Measurements from ENCODE around the gene CCDC38. TPM values are rescaled to one million over a fixed set of nuclear protein-coding genes. Genes with fewer than 3 reads are reported as not detected.

The CCDC38 gene
- total and polyA plus RNA-seq, 10 of the 15 experiments (the other 5 are each of a cell fraction or from before 2014, with no cell fraction given) = 0.04 to 0.05 TPM; not detected in 8

DNA sequence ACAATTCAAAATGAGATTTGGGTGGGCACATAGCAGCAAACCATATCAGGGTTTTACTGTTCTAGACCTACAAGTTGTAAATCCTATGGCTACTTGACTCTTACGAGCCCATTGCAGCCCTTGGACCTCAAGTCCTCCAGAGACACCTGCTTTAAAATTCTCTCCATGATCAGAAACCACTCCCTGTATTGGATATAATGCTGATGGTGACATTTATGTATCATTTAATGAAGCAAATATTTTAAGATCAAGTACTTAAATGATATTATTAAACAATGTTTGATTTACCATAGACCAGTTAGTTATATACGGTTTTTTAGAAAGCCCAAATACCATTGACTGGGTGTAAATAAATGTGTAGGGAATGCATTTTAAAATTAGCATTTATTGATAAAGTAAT, 24.9 kb upstream of the CCDC38 start (continued):
- no peak for TF ChIP-seq EGR1 (IDR thresholded peaks at IDR 0.05; ENCODE audit: borderline replicate concordance in 1 of 2, low read depth in 2 of 2, low read length in 2 of 2)
- TF ChIP-seq ESRRA (IDR thresholded peaks at IDR 0.05; ENCODE audit: low read length) = no peak
- no peak for TF ChIP-seq TCF12 (IDR thresholded peaks at IDR 0.05; ENCODE audit: low read depth, low read length)
- no peak for TF ChIP-seq TAF1 (IDR thresholded peaks at IDR 0.05; ENCODE audit: borderline replicate concordance, low read depth, low read length)
- TF ChIP-seq SMARCA5 (IDR thresholded peaks at IDR 0.05) = no peak
- no peak for TF ChIP-seq POLR2A (IDR thresholded peaks at IDR 0.05; ENCODE audit: low read depth, low read length)
- TF ChIP-seq, protein P1, sequence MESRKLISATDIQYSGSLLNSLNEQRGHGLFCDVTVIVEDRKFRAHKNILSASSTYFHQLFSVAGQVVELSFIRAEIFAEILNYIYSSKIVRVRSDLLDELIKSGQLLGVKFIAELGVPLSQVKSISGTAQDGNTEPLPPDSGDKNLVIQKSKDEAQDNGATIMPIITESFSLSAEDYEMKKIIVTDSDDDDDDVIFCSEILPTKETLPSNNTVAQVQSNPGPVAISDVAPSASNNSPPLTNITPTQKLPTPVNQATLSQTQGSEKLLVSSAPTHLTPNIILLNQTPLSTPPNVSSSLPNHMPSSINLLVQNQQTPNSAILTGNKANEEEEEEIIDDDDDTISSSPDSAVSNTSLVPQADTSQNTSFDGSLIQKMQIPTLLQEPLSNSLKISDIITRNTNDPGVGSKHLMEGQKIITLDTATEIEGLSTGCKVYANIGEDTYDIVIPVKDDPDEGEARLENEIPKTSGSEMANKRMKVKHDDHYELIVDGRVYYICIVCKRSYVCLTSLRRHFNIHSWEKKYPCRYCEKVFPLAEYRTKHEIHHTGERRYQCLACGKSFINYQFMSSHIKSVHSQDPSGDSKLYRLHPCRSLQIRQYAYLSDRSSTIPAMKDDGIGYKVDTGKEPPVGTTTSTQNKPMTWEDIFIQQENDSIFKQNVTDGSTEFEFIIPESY (IDR thresholded peaks at IDR 0.05) = no peak
- no peak for TF ChIP-seq MXI1 (IDR thresholded peaks at IDR 0.05; ENCODE audit: low read depth, low read length)
- no peak for TF ChIP-seq POLR2AphosphoS5 (IDR thresholded peaks at IDR 0.05; ENCODE audit: low read length)
- no peak for TF ChIP-seq IKZF1 (conservative IDR thresholded peaks at IDR 0.05)
- TF ChIP-seq RBBP5 (conservative IDR thresholded peaks at IDR 0.05) = no peak
- TF ChIP-seq, protein P2, sequence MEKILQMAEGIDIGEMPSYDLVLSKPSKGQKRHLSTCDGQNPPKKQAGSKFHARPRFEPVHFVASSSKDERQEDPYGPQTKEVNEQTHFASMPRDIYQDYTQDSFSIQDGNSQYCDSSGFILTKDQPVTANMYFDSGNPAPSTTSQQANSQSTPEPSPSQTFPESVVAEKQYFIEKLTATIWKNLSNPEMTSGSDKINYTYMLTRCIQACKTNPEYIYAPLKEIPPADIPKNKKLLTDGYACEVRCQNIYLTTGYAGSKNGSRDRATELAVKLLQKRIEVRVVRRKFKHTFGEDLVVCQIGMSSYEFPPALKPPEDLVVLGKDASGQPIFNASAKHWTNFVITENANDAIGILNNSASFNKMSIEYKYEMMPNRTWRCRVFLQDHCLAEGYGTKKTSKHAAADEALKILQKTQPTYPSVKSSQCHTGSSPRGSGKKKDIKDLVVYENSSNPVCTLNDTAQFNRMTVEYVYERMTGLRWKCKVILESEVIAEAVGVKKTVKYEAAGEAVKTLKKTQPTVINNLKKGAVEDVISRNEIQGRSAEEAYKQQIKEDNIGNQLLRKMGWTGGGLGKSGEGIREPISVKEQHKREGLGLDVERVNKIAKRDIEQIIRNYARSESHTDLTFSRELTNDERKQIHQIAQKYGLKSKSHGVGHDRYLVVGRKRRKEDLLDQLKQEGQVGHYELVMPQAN (conservative IDR thresholded peaks at IDR 0.05) = no peak

Data from GM12878 (cell line).